ENCODE results near the gene EDEM3.

EDEM3 gene

DNA sequence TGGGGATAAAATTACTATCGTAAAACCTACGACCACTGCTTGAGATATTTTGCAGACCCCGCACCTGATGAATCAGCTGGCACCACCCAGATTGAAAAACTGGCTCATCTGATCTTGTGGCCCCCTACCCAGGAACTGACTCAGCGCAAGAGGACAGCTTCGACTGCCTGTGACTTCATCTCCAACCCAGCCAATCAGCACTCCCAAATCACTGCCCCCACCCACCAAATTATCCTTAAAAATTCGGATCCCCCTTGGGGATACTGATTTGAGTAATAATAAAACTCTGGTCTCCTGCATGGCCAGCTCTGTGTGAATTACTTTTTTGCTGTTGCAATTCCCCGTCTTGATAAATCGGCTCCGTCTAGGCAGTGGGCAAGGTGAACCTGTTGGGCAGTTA, 81.4 kb downstream of the EDEM3 start:
- no peak for DNase-seq (ENCODE audit: low read depth, low spot score)

DNA sequence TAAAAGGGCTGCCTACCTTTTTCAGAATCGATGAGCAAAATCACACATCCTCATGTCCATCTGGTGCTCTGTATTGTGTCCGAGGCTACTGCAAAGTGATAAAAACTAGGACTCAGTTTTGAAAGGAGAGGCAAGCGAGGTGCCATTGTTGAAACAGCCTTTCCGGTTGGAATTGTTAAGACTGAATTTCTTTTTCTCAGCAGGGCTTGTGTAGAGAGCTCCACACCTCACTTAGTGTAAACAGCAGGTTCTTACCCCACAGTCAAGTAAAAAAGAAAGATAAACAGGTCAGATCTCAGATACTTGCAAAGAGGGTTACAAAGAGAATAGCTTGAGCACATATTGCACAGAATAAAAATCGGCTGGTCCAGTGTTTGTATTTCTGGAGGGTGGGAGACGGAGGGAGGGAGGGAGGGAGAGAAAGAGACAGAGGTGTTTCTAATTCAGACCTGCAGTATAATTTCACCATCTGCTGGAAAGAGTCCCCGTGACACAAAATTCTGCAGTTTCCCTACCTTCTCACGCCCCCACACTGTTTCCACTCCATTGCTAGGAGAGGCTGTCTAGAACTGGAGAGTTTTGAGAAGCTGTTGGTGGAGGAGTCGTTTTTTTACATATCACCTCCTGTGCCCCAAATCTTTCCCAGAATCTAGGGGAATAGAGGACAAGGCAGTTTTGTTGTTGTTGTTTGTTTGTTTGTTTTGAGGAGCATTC, 82.5 kb downstream of the EDEM3 start:
- DNase-seq (ENCODE audit: low read depth, low spot score): no peak

DNA sequence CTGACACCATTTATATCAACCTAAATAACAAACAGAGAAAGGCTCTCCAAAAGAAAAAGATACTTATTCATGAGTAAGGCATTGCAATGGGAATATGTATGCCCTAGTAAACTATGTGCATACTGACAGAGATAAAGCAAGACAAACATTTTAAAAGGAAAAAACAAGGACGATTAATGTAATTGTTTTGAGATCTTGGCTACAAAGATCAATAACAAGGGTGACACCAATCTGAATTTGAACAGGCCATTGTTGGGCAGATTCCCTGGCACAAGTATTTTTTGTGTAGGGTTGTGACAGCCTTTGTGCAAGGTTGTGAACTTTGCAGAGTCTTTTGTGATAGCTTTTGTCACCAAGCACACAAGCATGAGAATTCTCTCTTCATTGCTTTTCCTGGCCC, 85.3 kb downstream of the EDEM3 start:
- no peak for DNase-seq (ENCODE audit: low read depth, low spot score)

DNA sequence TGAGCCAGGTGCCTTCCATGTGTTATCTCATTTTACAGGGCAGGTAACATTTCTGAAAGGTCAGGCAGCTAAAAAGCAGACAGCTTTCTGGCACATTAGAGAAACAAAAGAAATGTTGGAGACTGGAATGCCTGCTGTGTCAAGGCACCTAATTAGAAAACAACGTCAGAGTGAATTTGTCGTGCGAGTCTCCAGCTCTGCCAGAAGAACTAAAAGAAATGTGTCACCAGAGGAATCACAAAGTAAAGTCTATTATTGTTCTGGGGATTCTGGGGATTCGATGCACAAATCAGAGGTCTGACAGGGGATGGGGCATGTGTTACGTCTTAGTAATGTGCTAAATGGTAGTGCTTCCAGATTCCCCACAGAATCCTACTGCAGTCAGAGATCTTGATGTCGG, 89.3 kb downstream of the EDEM3 start:
- DNase-seq (ENCODE audit: low read depth, low spot score): no peak

DNA sequence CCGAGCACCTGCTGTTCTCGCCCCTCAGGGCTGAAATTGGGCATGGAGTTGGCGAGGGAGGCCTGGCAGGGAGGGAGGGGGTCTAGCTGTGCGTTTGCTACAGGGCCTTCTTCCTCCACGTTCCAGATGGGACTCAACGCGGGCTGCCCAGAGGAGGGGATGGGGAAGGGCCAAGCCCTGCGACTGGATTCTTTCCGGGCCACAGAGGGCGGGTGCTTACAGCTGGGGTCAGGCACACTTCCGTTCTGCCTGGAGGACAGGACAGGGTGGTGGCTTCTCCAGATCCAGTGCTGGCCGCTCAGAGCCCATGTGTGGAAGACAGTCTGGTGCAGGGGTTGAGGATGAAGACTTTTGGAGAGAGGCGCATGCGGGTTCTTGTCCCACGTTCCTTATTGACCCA, 90.0 kb downstream of the EDEM3 start:
- no peak for DNase-seq (ENCODE audit: low read depth, low spot score)

DNA sequence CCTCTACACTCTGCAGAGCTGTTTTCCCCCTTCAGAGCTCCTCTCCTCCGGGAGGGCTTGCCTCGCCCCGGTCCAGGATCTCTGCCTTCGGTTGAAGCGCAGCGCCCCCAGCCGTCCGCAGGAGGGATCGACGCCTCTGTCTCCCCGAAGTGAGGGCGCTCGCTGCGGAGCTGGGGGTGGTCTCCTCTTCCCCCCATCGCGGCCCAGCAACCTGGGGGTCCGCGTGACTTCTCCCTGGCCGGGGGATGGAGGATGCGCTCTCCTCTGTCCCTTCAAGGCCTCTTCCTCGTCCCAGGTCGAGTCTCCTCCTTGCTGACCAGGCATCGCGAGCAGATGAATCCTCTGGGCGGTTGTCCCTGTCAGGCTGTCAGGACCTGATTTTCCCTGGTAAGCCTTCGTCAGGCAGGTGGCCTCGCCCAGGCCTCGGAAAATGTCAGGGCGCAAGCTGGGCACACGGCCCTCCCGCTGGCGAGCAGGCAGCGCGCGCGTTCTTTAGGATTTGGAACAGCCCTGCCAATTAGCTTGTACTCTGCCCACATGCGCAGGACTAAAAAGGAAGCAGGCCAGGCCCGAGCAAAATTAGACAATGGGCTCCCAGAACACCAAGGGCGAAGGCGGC, 90.5 kb downstream of the EDEM3 start:
- peak; percentile 16 for DNase-seq (ENCODE audit: low read depth, low spot score)

DNA sequence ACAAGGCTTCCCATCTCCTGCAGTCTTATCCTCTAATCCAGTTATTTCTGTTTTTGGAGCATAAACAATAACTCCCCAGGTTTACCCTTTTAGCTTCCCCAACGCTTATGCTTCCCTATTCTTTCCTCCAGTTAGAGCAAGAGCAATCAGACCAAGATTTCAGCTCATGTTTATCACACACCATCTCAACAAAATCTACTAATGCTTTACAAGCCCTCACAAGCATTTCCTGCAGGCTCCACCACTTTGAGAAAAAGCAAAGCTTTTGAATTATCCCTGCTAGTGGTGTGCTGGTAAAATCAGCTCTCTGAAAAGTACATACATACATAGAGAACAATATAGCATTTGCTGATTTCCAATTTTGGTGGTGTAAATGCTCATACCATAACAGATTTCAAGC, 92.9 kb downstream of the EDEM3 start:
- no peak for DNase-seq (ENCODE audit: low read depth, low spot score)

DNA sequence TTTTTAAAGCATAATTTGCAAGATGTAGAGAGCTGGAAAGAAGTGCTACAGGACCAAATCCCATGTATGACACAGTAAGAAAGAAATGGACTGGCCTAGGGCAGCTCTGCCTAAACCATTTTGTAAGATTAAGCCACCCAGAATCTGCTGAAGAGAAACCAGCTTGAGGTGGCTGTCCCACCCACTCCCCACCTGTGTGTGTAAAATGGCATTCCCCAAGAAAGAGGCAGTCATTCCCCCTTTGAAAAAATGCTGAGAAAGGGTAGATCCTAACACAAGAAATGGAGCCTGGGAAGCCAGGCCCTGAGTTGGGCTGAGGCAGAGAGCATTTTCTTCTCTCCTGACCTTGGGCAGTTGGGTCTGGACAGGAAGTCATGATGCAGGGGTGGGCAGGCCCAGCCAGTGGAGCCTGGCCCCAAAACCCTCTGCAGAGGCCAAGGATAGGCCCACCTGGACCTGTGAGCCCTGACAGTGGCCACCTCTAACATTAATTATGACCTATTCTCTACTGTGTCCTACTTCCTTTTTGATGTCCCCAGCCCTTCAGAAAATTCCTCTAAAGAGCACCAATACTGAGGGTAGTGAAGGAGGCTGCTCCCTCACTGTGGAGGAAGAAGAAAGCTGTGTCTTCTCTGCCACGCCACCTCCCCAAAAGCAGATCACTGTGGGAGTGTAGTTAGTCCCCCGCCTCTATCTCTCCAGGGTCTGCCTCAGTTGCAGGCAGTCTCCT, 94.0 kb downstream of the EDEM3 start:
- DNase-seq (ENCODE audit: low read depth, low spot score): no peak

DNA sequence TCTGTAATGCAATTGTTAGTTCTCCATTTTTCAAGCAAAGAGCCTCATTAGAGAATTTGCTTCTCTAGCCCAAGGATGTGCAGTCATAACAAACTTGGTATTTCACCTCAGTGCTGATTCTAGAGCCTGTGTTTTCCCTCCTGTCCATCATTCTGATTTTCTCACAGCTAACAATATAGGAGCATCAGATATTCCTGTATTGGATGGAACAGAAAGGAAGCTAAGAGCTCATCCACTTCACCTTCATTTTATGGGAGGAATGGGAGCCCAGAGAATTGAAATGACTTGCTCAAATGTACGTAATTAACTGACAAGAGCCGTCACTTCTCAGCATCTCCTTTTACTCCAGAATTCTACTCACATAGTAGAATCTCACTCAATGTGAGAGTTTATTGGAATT, 96.6 kb downstream of the EDEM3 start:
- DNase-seq (ENCODE audit: low read depth, low spot score): no peak

DNA sequence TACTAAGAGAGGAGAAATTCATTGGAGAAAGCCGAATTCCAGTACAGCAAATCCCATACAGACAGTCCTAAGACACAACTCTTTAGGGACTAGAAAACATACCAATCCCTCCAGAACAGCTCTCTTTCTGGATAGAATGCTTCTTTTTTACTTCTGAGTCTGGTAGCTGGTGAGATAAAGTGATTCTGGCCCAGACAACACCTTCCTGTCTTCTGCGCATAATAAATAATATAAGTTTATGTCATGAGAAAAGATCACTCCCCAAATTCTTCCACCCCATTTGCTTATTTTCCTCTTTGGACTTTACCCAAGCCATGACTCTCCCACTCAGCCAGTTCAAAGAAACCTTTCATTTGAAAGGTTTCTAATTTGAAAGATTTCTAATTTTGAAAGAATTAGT, 98.4 kb downstream of the EDEM3 start:
- DNase-seq (ENCODE audit: low read depth, low spot score): no peak

DNA sequence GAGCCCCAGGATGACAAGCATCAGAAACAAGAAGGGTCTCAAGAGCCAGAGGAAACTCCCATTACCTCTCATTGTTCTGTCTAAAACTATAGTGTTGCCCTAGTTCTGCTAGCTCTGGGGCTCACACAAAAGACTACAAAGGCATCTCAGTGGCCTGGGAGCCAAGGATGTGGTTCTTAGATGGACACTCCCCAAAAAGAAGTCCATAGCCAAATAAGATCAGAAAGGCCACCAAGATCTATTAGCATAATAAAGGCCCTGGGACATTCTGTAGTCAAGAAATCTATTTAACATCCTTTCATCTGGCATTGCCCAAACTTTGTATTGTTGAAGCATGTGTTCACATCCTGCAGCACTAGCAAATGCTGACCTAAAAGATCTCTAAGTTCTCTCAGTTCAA, 99.5 kb downstream of the EDEM3 start:
- no peak for DNase-seq (ENCODE audit: low read depth, low spot score)

DNA sequence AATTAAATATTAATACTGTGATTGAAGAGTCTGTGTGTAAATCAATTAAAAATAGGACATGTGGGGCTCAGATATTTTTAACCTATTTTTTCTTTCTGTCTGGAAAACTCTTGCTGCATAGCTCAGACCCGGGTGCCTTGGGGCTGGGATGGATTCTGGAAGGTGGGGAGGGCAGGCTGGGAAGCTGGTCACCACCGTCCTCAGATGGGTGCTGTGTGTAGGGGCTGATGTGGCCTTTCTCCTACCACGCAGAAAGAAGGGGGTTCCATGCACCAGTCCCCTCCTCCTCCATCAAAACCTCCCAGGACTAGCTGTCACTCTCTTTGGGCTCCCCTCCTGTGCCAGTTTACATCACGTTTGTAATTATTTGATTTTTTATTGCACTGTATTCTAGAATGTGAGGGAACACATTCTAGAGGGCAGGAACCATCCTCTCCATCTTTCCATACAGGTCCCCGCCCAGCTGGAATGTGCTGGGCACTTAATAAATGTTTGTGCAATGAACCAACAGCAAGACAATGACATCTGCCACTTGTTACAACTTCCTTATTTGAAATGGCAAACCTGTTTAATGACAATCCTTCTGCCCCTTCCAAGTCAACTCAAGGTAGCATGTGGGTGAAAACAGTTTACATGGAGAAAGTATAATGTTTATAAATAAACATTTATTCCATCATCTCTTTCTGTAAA, 104.3 kb downstream of the EDEM3 start:
- DNase-seq (ENCODE audit: low read depth, low spot score): no peak

DNA sequence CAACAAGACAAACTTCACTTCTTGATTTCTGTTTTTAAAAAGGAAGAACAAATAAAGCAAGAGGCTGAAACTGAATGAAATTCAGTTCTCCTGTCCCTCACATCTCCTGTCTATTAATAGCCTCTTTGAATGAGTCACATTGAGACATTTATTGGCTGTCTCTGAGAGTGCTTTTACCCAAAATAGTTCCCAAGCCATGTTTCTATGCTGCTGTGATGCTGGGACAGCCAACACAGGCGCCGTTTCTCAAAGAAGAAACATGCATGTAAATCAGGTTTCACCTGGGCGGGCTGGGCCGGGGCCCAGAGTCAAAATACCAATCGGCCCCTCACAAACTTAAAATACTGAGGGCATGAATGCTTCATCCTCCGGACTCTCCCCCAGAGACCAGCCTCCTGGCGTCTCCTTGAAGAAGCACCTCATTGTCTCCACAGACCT, 105.2 kb downstream of the EDEM3 start:
- DNase-seq (ENCODE audit: low read depth, low spot score): no peak

DNA sequence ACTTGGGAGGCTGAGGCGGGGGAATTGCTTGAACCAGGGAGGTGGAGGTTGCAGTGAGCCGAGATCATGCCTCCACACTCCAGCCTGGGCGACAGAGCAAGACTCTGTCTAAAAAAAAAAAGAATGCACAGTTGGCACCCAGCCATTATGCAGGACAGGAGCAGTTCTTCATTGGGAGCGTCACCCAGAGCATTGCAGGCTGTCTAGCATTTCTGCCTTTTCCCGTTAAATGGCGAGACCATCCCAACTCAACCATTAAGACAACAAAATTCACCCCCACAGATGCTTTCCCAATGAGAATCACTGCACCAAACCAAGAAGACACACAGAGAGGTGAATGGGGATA, 105.8 kb downstream of the EDEM3 start:
- no peak for DNase-seq (ENCODE audit: low read depth, low spot score)

DNA sequence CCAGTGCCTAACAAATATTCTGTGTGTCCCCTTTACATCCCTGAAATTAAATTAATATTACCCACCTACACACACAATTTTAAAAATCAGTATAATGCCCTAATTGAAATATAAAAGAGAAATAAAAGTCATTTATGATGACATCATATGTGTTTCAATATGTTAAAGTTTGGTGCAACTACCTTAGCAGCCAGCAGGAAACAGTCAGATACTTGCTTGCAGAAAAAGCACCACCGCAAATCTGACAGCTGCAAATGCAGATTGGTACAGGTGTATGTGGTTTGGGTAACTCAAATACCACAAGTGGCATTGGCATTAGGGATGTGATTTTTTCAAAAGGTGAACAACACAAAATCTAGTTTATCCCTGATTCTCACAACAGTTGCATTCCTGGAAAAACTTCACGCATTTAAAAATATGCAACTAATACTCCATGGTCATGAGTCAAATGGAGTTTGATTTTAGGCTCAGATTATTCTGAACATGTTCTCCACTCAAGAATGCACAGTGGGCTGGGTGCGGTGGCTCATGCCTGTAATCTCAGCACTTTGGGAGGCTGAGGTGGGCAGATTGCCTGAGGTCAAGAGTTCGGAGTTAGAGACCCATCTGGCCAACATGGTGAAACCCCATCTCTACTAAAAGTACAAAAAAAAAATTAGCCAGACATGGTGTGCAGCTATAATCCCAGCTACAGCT, 106.3 kb downstream of the EDEM3 start:
- DNase-seq (ENCODE audit: low read depth, low spot score): no peak

DNA sequence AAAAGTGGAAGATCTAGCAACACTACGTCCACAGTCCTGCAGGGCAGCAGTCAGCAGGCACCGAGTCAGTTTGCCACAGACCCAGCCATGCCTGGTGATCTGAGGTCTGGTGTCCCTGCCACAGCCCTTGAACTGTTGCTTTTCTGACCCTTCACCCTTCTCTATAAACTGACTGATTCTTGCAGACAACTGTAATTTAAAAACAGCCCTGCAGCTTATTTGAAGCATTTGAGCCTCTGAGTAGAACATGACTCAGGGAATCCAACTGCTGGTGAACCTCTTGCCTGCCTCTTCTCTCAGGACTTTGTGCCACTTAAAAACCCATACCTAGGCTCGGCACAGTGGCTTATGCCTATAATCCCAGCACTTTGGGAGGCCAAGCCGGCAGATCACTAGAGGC, 107.2 kb downstream of the EDEM3 start:
- no peak for DNase-seq (ENCODE audit: low read depth, low spot score)

DNA sequence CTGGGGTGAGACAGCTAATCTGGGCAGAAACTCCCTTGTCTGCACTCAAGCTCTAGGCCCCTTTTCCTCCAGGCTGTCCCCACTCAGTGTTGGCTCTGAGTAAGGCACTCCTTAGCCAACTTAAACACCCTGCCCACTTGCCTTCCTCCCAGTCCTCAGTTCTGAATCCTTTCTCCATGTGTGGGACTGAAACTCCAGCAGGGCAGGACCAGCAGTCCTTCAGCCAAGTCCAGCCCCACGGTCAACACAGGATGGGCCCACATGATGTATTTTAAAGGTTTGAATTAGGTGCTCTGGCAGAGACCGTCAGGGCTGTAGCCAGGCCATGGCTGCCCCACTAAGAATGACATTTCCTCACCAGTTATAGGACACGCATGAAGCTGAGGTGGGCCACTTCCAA, 107.8 kb downstream of the EDEM3 start:
- DNase-seq (ENCODE audit: low read depth, low spot score): no peak

DNA sequence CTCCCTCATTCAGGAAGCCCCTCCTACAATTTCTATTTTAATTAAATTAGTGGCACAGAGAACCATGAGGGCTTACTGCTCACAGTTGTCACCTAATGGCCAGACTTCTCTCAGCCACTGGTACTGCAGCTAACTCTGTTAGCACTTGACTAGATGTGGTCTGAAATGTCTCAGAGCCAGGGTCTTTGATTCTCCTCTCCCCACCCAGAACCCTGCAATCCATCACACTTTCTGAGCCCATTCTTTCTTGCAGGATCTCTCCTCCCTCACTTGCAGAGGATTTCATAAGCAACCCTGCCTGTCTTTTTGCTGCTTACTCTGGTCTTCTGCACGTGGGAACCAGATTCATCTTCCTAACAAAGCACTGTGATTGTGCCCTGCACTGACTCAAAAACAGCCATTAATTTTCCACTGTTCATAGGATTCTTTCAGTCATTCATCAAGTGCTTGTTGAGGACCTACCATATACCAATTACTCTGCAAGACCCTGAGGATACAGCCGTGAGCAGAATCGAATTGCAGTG, 108.4 kb downstream of the EDEM3 start:
- DNase-seq (ENCODE audit: low read depth, low spot score): no peak

DNA sequence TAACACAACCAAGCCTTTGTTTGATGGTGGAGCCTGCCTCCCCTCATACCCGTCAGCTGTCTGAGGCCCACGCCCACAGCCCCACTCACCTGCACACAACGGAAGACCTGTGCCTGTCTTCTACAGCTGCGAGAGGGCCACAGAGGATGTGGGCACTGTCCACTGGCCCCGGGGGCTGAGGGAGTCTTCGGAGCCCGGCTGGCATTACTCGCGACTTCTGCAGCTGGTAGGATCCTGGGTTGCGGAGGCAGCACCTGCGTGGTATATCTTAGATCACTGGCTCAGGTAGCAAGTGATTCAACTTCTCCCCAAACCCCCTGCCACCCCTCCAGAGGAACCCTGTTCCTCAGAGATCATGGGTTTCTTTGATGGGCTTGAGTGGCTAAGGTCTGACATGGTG, 109.9 kb downstream of the EDEM3 start:
- DNase-seq (ENCODE audit: low read depth, low spot score): no peak

DNA sequence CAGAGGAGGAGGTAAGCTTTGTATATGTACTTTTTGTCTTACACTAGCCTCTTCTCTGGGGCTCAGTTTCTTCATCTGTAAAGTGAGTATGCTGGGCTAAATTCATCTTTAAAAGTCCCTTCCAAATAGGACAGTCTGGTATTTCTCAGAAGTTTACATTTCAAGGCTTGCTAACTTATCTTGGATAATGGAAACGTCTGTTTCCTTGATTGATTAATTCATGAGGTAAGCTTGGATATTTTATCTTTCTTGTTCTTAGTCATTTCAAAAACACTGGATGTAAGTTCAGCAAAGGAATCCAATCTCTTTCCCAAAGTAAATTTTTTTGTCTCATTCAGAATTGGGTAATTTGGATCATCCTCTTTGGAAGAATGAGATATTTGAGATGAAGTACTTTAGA, 111.0 kb downstream of the EDEM3 start:
- DNase-seq (ENCODE audit: low read depth, low spot score): no peak

DNA sequence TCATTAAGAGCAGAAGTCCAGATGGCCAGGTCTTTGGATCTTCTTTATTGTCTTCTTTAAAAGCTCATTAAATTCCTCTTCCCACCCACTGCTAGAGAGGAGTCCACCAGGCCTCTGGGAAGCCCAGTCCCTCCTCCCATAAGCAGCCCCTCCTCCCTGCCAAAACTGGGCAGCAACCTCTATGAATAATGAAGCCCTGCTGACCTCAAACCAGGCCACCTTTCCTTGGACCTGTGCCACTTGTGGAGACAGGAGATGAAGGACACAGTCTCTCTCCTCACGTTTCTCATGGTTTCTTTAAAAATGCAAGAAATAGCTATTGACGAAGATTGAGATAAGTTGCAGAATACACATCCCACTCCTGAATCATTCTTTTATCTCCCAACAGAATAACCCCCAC, 112.8 kb downstream of the EDEM3 start:
- no peak for DNase-seq (ENCODE audit: low read depth, low spot score)

DNA sequence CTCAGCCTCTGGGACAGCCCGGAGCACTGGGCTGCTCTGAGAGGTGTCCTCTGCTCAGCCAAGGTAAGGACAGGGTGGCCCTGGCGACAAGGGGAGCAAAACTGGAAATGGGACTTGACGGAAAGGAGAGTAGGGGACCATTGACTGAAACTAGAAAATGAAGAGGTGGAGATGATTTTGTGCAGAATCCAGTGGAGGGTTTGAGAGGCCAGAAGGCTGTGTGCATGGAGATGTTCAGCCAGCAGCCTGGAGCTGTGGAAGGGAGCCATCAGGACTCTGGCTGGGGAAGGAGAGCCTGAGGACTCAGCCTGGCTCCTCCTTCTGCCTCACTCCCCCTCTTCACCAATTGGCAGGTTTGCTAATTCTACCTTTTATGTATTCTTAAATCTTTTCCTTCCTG, 114.2 kb downstream of the EDEM3 start:
- DNase-seq (ENCODE audit: low read depth, low spot score): no peak
